ENCODE data around the gene TKTL1.

TKTL1 gene

DNA sequence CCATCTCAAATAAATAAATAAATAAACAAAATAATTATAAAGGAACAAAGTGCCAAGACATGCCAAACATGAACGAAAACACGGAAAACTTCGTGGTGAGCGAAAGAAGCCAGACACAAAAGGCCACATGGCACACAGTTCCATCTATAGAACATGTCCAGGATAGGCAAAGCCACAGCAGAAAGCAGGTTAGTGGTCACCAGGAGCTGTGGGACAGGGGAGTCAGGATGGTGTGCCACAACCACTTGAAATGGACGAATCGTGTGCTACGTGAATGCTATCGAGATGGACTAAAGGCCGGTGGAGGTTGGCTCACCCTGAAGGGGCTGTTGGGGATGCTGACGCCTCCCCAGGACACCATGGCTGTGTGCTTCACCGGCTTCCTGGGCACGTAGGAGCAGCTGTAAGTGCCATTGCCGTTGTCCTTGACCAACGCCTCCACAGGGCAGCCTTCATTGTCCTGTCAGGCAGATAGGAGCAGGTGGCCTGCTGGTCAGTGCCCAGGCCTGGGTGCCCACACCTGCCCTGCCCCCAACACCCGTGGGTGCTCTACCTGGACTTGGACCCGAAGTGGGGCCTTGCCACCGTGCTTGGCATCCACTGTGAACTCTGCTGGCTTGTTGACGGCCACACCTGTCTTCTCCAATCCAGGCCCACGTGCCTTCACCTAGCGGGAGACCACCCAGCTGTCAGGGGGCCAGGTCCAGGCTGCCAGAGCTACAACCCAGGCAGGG, 68.3 kb downstream of the TKTL1 start:
- TF ChIP-seq SIN3A (IDR thresholded peaks at IDR 0.05; ENCODE audit: borderline replicate concordance, insufficient read depth, low read length) (no peak), POLR2AphosphoS5 (IDR thresholded peaks at IDR 0.05; ENCODE audit: low read depth, low read length) (no peak)
- TF ChIP-seq, protein P1, sequence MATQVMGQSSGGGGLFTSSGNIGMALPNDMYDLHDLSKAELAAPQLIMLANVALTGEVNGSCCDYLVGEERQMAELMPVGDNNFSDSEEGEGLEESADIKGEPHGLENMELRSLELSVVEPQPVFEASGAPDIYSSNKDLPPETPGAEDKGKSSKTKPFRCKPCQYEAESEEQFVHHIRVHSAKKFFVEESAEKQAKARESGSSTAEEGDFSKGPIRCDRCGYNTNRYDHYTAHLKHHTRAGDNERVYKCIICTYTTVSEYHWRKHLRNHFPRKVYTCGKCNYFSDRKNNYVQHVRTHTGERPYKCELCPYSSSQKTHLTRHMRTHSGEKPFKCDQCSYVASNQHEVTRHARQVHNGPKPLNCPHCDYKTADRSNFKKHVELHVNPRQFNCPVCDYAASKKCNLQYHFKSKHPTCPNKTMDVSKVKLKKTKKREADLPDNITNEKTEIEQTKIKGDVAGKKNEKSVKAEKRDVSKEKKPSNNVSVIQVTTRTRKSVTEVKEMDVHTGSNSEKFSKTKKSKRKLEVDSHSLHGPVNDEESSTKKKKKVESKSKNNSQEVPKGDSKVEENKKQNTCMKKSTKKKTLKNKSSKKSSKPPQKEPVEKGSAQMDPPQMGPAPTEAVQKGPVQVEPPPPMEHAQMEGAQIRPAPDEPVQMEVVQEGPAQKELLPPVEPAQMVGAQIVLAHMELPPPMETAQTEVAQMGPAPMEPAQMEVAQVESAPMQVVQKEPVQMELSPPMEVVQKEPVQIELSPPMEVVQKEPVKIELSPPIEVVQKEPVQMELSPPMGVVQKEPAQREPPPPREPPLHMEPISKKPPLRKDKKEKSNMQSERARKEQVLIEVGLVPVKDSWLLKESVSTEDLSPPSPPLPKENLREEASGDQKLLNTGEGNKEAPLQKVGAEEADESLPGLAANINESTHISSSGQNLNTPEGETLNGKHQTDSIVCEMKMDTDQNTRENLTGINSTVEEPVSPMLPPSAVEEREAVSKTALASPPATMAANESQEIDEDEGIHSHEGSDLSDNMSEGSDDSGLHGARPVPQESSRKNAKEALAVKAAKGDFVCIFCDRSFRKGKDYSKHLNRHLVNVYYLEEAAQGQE (IDR thresholded peaks at IDR 0.05; ENCODE audit: insufficient read depth in 1 of 2, low read depth in 2 of 2, low read length in 2 of 2), result no peak

DNA sequence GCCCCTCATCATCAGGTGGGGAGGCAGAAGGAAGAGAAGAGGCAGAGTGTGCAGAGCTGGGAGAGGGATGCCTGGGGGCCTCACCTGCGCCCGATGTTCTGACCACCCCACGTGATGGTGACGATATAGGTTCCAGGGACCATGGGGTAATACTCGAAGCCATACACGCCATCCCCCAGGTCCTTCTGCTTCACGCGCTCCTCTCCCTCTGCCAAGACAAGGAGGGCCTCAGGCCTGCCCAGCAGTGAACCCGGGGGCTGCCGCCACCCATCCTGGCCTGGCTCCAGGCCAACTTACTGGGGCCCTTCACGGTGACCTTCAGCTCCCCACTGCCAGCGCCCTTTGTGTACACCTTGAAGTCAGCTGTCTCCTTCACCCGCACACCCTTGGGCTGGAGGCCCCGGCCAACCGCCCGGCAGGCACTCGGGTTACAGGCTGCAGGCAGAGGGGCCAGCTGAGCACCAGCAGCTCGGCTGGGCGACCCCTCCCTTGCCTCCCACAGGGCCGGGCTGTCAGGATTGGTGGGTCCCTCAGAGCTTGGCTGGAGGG, 69.5 kb downstream of the TKTL1 start:
- TF ChIP-seq, protein P1 (IDR thresholded peaks at IDR 0.05; ENCODE audit: insufficient read depth in 1 of 2, low read depth in 2 of 2, low read length in 2 of 2), result no peak
- no peak for TF ChIP-seq FOXP2 (optimal IDR thresholded peaks at IDR 0.05; ENCODE audit: borderline replicate concordance, extremely low read depth, extremely low read length, insufficient read depth)

DNA sequence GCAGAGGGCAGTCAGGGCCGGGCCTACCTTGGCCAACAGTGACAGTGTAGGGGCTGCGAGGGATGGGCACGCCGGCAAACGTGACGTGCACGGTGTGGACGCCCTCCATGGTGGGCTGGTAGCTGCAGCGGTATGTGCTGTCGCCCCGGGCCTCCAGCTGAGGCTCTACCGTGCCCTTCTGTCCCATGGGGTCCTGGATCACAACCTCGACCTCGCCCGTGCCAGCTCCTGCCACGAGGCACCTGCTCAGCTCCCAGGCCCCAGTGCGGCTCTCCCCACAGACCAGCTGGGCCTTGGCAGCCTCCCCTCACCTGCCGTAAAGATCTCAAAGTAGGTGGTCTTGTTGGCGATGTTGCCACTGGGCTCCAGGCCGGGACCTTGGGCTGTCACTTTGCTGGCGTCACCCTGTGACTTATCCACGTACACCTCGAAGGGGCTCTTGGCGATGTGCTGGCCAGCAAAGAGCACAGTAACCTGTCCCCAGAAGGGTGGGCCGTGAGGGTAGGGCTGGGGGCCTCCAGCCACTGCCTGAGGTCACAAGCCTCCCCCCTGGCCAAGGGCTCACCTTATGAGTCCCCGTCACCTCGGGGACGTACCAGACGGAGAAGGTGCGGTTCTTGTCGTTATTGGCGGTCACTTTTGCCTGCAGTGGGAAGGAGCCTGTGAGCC, 70.5 kb downstream of the TKTL1 start:
- TF ChIP-seq SIN3A (IDR thresholded peaks at IDR 0.05; ENCODE audit: borderline replicate concordance, insufficient read depth, low read length), result no peak
- TF ChIP-seq, protein P1 (IDR thresholded peaks at IDR 0.05; ENCODE audit: insufficient read depth in 1 of 2, low read depth in 2 of 2, low read length in 2 of 2), result no peak
- no peak for TF ChIP-seq FOXP2 (optimal IDR thresholded peaks at IDR 0.05; ENCODE audit: borderline replicate concordance, extremely low read depth, extremely low read length, insufficient read depth)
- TF ChIP-seq POLR2AphosphoS5 (IDR thresholded peaks at IDR 0.05; ENCODE audit: low read depth, low read length), result no peak
- no peak for TF ChIP-seq TAF1 (IDR thresholded peaks at IDR 0.05; ENCODE audit: borderline replicate concordance, insufficient read depth, low read length)

GRCh38 chrX:154366666-154367055, 71.1 kb downstream of the TKTL1 start:
- TF ChIP-seq TAF1 (IDR thresholded peaks at IDR 0.05; ENCODE audit: borderline replicate concordance, insufficient read depth, low read length) (no peak), SIN3A (IDR thresholded peaks at IDR 0.05; ENCODE audit: borderline replicate concordance, insufficient read depth, low read length) (no peak), FOXP2 (optimal IDR thresholded peaks at IDR 0.05; ENCODE audit: borderline replicate concordance, extremely low read depth, extremely low read length, insufficient read depth) (no peak), POLR2AphosphoS5 (IDR thresholded peaks at IDR 0.05; ENCODE audit: low read depth, low read length) (no peak)
- TF ChIP-seq, protein P1 (IDR thresholded peaks at IDR 0.05; ENCODE audit: insufficient read depth in 1 of 2, low read depth in 2 of 2, low read length in 2 of 2), result no peak

Measured in PFSK-1 (cell line).